ENCODE data around the gene APOOL.

- TF ChIP-seq ZNF549 (tag by site-specific recombination; IDR thresholded peaks at IDR 0.05) (no peak), PATZ1 (tag by site-specific recombination; IDR thresholded peaks at IDR 0.05) (no peak), ZNF521 (tag by site-specific recombination; IDR thresholded peaks at IDR 0.05) (no peak), ZNF350 (tag by site-specific recombination; IDR thresholded peaks at IDR 0.05) (no peak), KLF10 (tag by site-specific recombination; IDR thresholded peaks at IDR 0.05) (no peak), ZNF830 (tag by site-specific recombination; IDR thresholded peaks at IDR 0.05; ENCODE audit: low read depth) (no peak), ATF2 (tag by site-specific recombination; IDR thresholded peaks at IDR 0.05; ENCODE audit: low read depth) (no peak), BCL11B (tag by site-specific recombination; IDR thresholded peaks at IDR 0.05; ENCODE audit: low read depth) (no peak), KLF16 (tag by site-specific recombination; IDR thresholded peaks at IDR 0.05) (no peak), ZNF785 (tag by site-specific recombination; IDR thresholded peaks at IDR 0.05) (no peak), ZNF707 (tag by site-specific recombination; IDR thresholded peaks at IDR 0.05) (no peak)
- TF ChIP-seq, protein P1, sequence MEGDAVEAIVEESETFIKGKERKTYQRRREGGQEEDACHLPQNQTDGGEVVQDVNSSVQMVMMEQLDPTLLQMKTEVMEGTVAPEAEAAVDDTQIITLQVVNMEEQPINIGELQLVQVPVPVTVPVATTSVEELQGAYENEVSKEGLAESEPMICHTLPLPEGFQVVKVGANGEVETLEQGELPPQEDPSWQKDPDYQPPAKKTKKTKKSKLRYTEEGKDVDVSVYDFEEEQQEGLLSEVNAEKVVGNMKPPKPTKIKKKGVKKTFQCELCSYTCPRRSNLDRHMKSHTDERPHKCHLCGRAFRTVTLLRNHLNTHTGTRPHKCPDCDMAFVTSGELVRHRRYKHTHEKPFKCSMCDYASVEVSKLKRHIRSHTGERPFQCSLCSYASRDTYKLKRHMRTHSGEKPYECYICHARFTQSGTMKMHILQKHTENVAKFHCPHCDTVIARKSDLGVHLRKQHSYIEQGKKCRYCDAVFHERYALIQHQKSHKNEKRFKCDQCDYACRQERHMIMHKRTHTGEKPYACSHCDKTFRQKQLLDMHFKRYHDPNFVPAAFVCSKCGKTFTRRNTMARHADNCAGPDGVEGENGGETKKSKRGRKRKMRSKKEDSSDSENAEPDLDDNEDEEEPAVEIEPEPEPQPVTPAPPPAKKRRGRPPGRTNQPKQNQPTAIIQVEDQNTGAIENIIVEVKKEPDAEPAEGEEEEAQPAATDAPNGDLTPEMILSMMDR (tag by site-specific recombination; IDR thresholded peaks at IDR 0.05): no peak
- TF ChIP-seq, protein P2, sequence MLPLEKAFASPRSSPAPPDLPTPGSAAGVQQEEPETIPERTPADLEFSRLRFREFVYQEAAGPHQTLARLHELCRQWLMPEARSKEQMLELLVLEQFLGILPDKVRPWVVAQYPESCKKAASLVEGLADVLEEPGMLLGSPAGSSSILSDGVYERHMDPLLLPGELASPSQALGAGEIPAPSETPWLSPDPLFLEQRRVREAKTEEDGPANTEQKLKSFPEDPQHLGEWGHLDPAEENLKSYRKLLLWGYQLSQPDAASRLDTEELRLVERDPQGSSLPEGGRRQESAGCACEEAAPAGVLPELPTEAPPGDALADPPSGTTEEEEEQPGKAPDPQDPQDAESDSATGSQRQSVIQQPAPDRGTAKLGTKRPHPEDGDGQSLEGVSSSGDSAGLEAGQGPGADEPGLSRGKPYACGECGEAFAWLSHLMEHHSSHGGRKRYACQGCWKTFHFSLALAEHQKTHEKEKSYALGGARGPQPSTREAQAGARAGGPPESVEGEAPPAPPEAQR (tag by site-specific recombination; IDR thresholded peaks at IDR 0.05): no peak
Observed at GRCh38 chrX:84974803-84975202, 28.9 kb upstream of the APOOL start.

Data from HEK293 (cell line).